Testis (tissue), 2 donors: ENCODE data around the gene INTS11.

ENCODE experiments used
- POLR2A ChIP-seq: fragments of 450-650 bp; IDR thresholded peaks from one replicate; pipeline ENCODE4 v1.6.1; 2017; ENCODE audit warnings: antibody characterized with exemption, mild to moderate bottlenecking, moderate library complexity
- TF ChIP-seq, protein P1 (sequence below), 3 experiments: fragments of 450-650 bp in 2 of 3; fragments of 200-600 bp in 1 of 3; sonication (generic) in 1 of 3; IDR thresholded peaks; one replicate each; pipeline ENCODE4 v1.5.1; 2016 to 2019; ENCODE audit warnings: antibody characterized with exemption in 3 of 3, mild to moderate bottlenecking in 2 of 3, moderate library complexity in 1 of 3

- TF ChIP-seq, protein P1, sequence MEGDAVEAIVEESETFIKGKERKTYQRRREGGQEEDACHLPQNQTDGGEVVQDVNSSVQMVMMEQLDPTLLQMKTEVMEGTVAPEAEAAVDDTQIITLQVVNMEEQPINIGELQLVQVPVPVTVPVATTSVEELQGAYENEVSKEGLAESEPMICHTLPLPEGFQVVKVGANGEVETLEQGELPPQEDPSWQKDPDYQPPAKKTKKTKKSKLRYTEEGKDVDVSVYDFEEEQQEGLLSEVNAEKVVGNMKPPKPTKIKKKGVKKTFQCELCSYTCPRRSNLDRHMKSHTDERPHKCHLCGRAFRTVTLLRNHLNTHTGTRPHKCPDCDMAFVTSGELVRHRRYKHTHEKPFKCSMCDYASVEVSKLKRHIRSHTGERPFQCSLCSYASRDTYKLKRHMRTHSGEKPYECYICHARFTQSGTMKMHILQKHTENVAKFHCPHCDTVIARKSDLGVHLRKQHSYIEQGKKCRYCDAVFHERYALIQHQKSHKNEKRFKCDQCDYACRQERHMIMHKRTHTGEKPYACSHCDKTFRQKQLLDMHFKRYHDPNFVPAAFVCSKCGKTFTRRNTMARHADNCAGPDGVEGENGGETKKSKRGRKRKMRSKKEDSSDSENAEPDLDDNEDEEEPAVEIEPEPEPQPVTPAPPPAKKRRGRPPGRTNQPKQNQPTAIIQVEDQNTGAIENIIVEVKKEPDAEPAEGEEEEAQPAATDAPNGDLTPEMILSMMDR (IDR thresholded peaks at IDR 0.05), result no peak
- no peak for TF ChIP-seq POLR2A
Observed at GRCh38 chr1:1291023-1291528, 33.4 kb downstream of the INTS11 start.
